Thyroid gland (tissue), 4 donors: ENCODE measurements around the gene KBTBD2.
"Not testable (repeated sequence)": the region's sequence is repeated elsewhere in the genome, so short reads cannot be mapped to it uniquely, and the experiment has no call there.

ENCODE experiments used
- CTCF ChIP-seq, 6 experiments: fragments of 200-600 bp in 3 of 6; fragments of 450-650 bp in 3 of 6; sonication (generic) in 3 of 6; IDR thresholded peaks; one replicate each; pipeline ENCODE4 v1.5.1; 2016 to 2019; ENCODE audit warnings: antibody characterized with exemption in 6 of 6, mild to moderate bottlenecking in 2 of 6, inconsistent platforms in 1 of 6, moderate library complexity in 1 of 6
- POLR2A ChIP-seq, 2 donors: fragments of 450-650 bp; IDR thresholded peaks; one replicate each; pipeline ENCODE4 v1.6.1; 2017; ENCODE audit warnings: antibody characterized with exemption in 2 of 2, mild to moderate bottlenecking in 2 of 2, moderate library complexity in 1 of 2

- TF ChIP-seq CTCF, POLR2A (IDR thresholded peaks at IDR 0.05): not testable (repeated sequence)
Observed at GRCh38 chr7:32897376-32897775, 5.8 kb upstream of the KBTBD2 start.
